Endothelial cell of umbilical vein (primary cell): Measurements from ENCODE around the gene ADAMTS6. TPM values are rescaled to one million over a fixed set of nuclear protein-coding genes. Genes with fewer than 3 reads are reported as not detected.

ENCODE experiments used
- BruUV-seq: library from RNA; stranded (reverse); fragments of 400-500 nt; replicated peaks from 2 replicates; lab custom pipeline; 2021; lab: Mats Ljungman, UMichigan
- CTCF ChIA-PET: fragments of 300-600, 350-600 bp; sonication (Branson Sonifier 250); formaldehyde crosslinking; loops from one replicate; lab custom pipeline; 2021; ENCODE audit warnings: antibody characterized with exemption, inconsistent platforms; lab: Charles Lee
- POLR2A ChIA-PET: fragments of 300-600, 350-600 bp; sonication (Branson Sonifier 250); formaldehyde crosslinking; loops from one replicate; lab custom pipeline; 2021; ENCODE audit warnings: antibody characterized with exemption, inconsistent platforms; lab: Charles Lee
- DNase-seq: peaks from one replicate; pipeline ENCODE4 v3.0.0-alpha.2; 2011; ENCODE audit warnings: low read depth, low spot score
- FAIRE-seq: peaks from 2 replicates; lab custom pipeline; 2011; peaks lifted over from hg19 to GRCh38; lab: Jason Lieb, UNC
- H2AFZ ChIP-seq: 2 replicates; pipeline ENCODE4 v1.6.0; 2012; ENCODE audit warnings: low read depth, low read length, control low read depth, inconsistent platforms
- H3K27ac ChIP-seq: 2 replicates; pipeline ENCODE4 v1.5.1; 2011; ENCODE audit warnings: low read depth, mild to moderate bottlenecking, control low read depth, low read length, moderate library complexity; ENCODE audit not compliant: insufficient read depth
- H3K27me3 ChIP-seq, 2 experiments: 2 replicates each; pipeline versions ENCODE4 v1.6.0 to v1.6.1; 2011; ENCODE audit warnings: low read length in 2 of 2, mixed read lengths in 1 of 2; ENCODE audit not compliant: control insufficient read depth in 2 of 2, insufficient read depth in 2 of 2
- H3K36me3 ChIP-seq, 2 experiments: 2 replicates in 1 of 2; 3 replicates in 1 of 2; pipeline ENCODE4 v1.5.1; 2011; ENCODE audit warnings: low read length in 2 of 2, mild to moderate bottlenecking in 1 of 2, moderate library complexity in 1 of 2; ENCODE audit not compliant: control insufficient read depth in 2 of 2, insufficient read depth in 2 of 2; ENCODE audit errors: extremely low read depth in 1 of 2
- H3K4me1 ChIP-seq: 3 replicates; pipeline ENCODE4 v1.5.1; 2011; ENCODE audit warnings: mild to moderate bottlenecking, low read length; ENCODE audit not compliant: control insufficient read depth, insufficient read depth; ENCODE audit errors: extremely low read depth
- H3K4me2 ChIP-seq: 2 replicates; pipeline ENCODE4 v1.6.1; 2011; ENCODE audit warnings: low read length, control low read depth, mixed read lengths; ENCODE audit not compliant: insufficient read depth
- H3K4me3 ChIP-seq, 3 experiments: fragments of 200-600 bp in 1 of 3; sonication (generic), shearing (Covaris generic) in 1 of 3; replicated peaks in 1 of 3; 2 replicates each; pipeline ENCODE4 v1.5.1; 2011 to 2016; ENCODE audit warnings: control low read depth in 3 of 3, low read length in 3 of 3, mild to moderate bottlenecking in 2 of 3, inconsistent platforms in 1 of 3, low read depth in 1 of 3, moderate library complexity in 1 of 3; ENCODE audit not compliant: insufficient read depth in 1 of 3
- H3K79me2 ChIP-seq: 2 replicates; pipeline ENCODE4 v1.6.0; 2012; ENCODE audit warnings: low read length, inconsistent platforms; ENCODE audit not compliant: control insufficient read depth, insufficient read depth
- H3K9ac ChIP-seq: replicated peaks from 2 replicates; pipeline ENCODE3; 2011; ENCODE audit warnings: low read length, control low read depth; ENCODE audit not compliant: insufficient read depth; ENCODE audit errors: extremely low read depth
- H3K9me1 ChIP-seq: replicated peaks from 3 replicates; pipeline ENCODE4 v1.6.0; 2011; ENCODE audit warnings: mild to moderate bottlenecking, low read length; ENCODE audit not compliant: control insufficient read depth, insufficient read depth; ENCODE audit errors: extremely low read depth
- H3K9me3 ChIP-seq: replicated peaks from 2 replicates; pipeline ENCODE4 v1.5.1; 2012; ENCODE audit warnings: low read length, inconsistent platforms; ENCODE audit not compliant: control insufficient read depth, insufficient read depth
- H4K20me1 ChIP-seq: replicated peaks from 2 replicates; pipeline ENCODE3; 2011; ENCODE audit warnings: mild to moderate bottlenecking, low read length; ENCODE audit not compliant: control insufficient read depth, insufficient read depth; ENCODE audit errors: extremely low read depth
- CTCF ChIP-seq, 2 donors: IDR thresholded peaks; 1 replicate in 1 of 2; 2 replicates in 1 of 2; pipeline ENCODE4 v1.5.1; 2011; ENCODE audit warnings: low read length in 2 of 2, mild to moderate bottlenecking in 2 of 2, moderate library complexity in 2 of 2, control low read depth in 1 of 2, inconsistent platforms in 1 of 2, low read depth in 1 of 2; ENCODE audit not compliant: insufficient read depth in 1 of 2; ENCODE audit errors: extremely low read depth in 1 of 2
- EZH2 ChIP-seq: IDR thresholded peaks from 2 replicates; pipeline ENCODE4 v1.6.1; 2012; ENCODE audit warnings: borderline replicate concordance, low read depth, mild to moderate bottlenecking, moderate library complexity, low read length, inconsistent platforms; ENCODE audit not compliant: severe bottlenecking
- JUN ChIP-seq: IDR thresholded peaks from 2 replicates; pipeline ENCODE4 v1.6.1; 2011; ENCODE audit warnings: borderline replicate concordance, low read depth; ENCODE audit not compliant: insufficient read length, insufficient read depth
- MAX ChIP-seq: IDR thresholded peaks from 2 replicates; pipeline ENCODE4 v1.6.1; 2011; ENCODE audit not compliant: insufficient read depth, insufficient read length
- POLR2A ChIP-seq: IDR thresholded peaks from 2 replicates; pipeline ENCODE4 v1.6.1; 2012; ENCODE audit warnings: low read depth, mild to moderate bottlenecking, control low read depth, low read length
- POLR2AphosphoS5 ChIP-seq: IDR thresholded peaks from 2 replicates; pipeline ENCODE4 v1.6.1; 2012; ENCODE audit warnings: low read depth, mild to moderate bottlenecking, control low read depth, low read length, moderate library complexity; ENCODE audit not compliant: insufficient read depth
- dilution Hi-C: fragments of 300-500 bp; cut with MboI; formaldehyde crosslinking; loops from one replicate; pipeline ENCODE4 v1.15.0; 2019; ENCODE audit warnings: low sequenced_read_pairs; ENCODE audit not compliant: extremely low pct_ligation_motif_present
- intact Hi-C: fragments of 100-400 bp; cut with micrococcal nuclease; formaldehyde crosslinking; loops from one replicate; pipeline ENCODE4 v1.10.0; 2022
- polyA plus RNA-seq, 4 experiments: library from polyadenylated mRNA; depleted of rRNA in 3 of 4; stranded (reverse) in 3 of 4; unstranded in 1 of 4; fragments of >200 nt; gene quantifications; 2 replicates each; pipeline versions ENCODE4 v1.2.1 to v1.2.3, GENCODE V29; 2011 to 2012; ENCODE audit warnings: missing spikeins in 1 of 4
- total RNA-seq: library from RNA; stranded (reverse); gene quantifications from 2 replicates; pipeline ENCODE4 v1.2.3, GENCODE V29; 2021

The ADAMTS6 gene
- total and polyA plus RNA-seq, 2 donors (not counting 3 experiments of a cell fraction or from before 2014, with no cell fraction given): 20.4 to 43.4 TPM

- no peak overlapping the region for H3K27ac ChIP-seq
- H3K4me1 ChIP-seq: peaks cover 11% of the 10 kb centered on the region
- H3K4me3 ChIP-seq: no peak overlapping the region
- peaks cover 42% of the 10 kb centered on the region for H3K79me2 ChIP-seq
- H3K4me2 ChIP-seq: no peak overlapping the region
- ChIA-PET CTCF (interaction anchor here (0.9 to 1.4 kb wide), 2 partner anchors 8 to 9 kb away, joined by 3 read pairs; no protein-coding TSS in a partner anchor), POLR2A (no interaction called here)
- H4K20me1 ChIP-seq: no peaks in the 10 kb centered on the region
- intact Hi-C loops (no loop called here), dilution Hi-C loops (no loop called here)
- no peak for DNase-seq
- BruUV-seq: no TSS peak
- no peaks in the 10 kb centered on the region for H3K27me3 ChIP-seq
- no peaks in the 10 kb centered on the region for H3K36me3 ChIP-seq
- TF ChIP-seq MAX: no peak
- TF ChIP-seq CTCF (IDR thresholded peaks at IDR 0.05; ENCODE audit: extremely low read depth in 1 of 2, insufficient read depth in 1 of 2, low read depth in 1 of 2, low read length in 2 of 2): no peak
- no peak for TF ChIP-seq POLR2AphosphoS5
- TF ChIP-seq POLR2A: no peak
- no peak for TF ChIP-seq JUN
- TF ChIP-seq EZH2: no peak
- H3K9me3 ChIP-seq: no peaks in the 10 kb centered on the region
- no peaks in the 10 kb centered on the region for H3K9me1 ChIP-seq
- FAIRE-seq: no peak
- H3K9ac ChIP-seq: no peak overlapping the region
- H2AFZ ChIP-seq: no peak overlapping the region
These were observed 63.1 kb downstream of the ADAMTS6 start for GRCh38 chr5:65418661-65419060.
